H1 (cell line): Measurements from ENCODE around the gene CCDC63. TPM values are rescaled to one million over a fixed set of nuclear protein-coding genes. Genes with fewer than 3 reads are reported as not detected.

Source experiments
- KDM4A ChIP-seq: IDR thresholded peaks from one replicate; pipeline ENCODE4 v1.7.1; 2012; ENCODE audit warnings: low read depth, mild to moderate bottlenecking, moderate library complexity, low read length, inconsistent platforms; ENCODE audit not compliant: severe bottlenecking
- YY1 ChIP-seq: IDR thresholded peaks from 2 replicates; pipeline ENCODE4 v1.6.1; 2011; ENCODE audit warnings: low read depth, mild to moderate bottlenecking, low read length
- polyA plus RNA-seq, 7 experiments: library from polyadenylated mRNA; depleted of rRNA in 3 of 7; stranded (reverse) in 5 of 7; unstranded in 2 of 7; fragments of >200 nt in 5 of 7; fragments of 200-250 nt in 2 of 7; gene quantifications; 1 replicate in 5 of 7; 2 replicates in 1 of 7; 4 replicates in 1 of 7; pipeline versions ENCODE4 v1.2.1 to v1.2.3, GENCODE V29; 2011 to 2013; ENCODE audit warnings: missing spikeins in 2 of 7, mixed read lengths in 2 of 7
- total RNA-seq: library from RNA; stranded (reverse); fragmentation: NEBNext Ultra II Directional; extraction: Animal tissue kit (Norgen Biotek cat#: 25700); gene quantifications from 2 replicates; pipeline ENCODE4 v1.2.1, GENCODE V29; 2021

Gene CCDC63
- total and polyA plus RNA-seq, 2 of the 8 experiments (the other 6 are each of a cell fraction or from before 2014, with no cell fraction given) = 0.42 to 0.93 TPM

- no peak for TF ChIP-seq YY1
- no peak for TF ChIP-seq KDM4A
These were observed 25.3 kb downstream of the CCDC63 start (continued) for GRCh38 chr12:110872100-110872499.
